C4-2B (cell line): ENCODE data around the gene CD47.

Experiments
- H3K27ac ChIP-seq: fragments of 450-650 bp; 2 replicates; pipeline ENCODE4 v1.5.1; 2017
- CTCF ChIP-seq: fragments of 450-650 bp; conservative IDR thresholded peaks from 2 replicates; pipeline ENCODE4 v1.5.1; 2017; ENCODE audit warnings: mild to moderate bottlenecking
- ZFX ChIP-seq: fragments of 450-650 bp; IDR thresholded peaks from 2 replicates; pipeline ENCODE4 v1.6.1; 2017

Gene CD47

GRCh38 chr3:108065096-108065495 lies 25.7 kb downstream of the CD47 start:
- TF ChIP-seq ZFX = no peak
- no peak for TF ChIP-seq CTCF
- no peak overlapping the region for H3K27ac ChIP-seq

- H3K27ac ChIP-seq = no peak overlapping the region
- TF ChIP-seq ZFX = no peak
These were observed 26.4 kb downstream of the CD47 start for GRCh38 chr3:108064293-108064887.

- no peak overlapping the region for H3K27ac ChIP-seq
- TF ChIP-seq CTCF (no peak), ZFX (no peak)
These were observed 28.8 kb downstream of the CD47 start for GRCh38 chr3:108062051-108062450.

GRCh38 chr3:108060331-108060730 lies 30.5 kb downstream of the CD47 start:
- no peak for TF ChIP-seq CTCF
- TF ChIP-seq ZFX = no peak
- H3K27ac ChIP-seq = no peak overlapping the region

- H3K27ac ChIP-seq = no peak overlapping the region
- TF ChIP-seq CTCF (no peak), ZFX (no peak)
These were observed 34.9 kb downstream of the CD47 start for GRCh38 chr3:108055931-108056330.

- H3K27ac ChIP-seq = no peak overlapping the region
These were observed 35.9 kb downstream of the CD47 start for GRCh38 chr3:108054935-108055334.

GRCh38 chr3:108053483-108053882 lies 37.3 kb downstream of the CD47 start:
- peak overlapping the region; percentile 39; the same call in 1 of the 2 replicates for H3K27ac ChIP-seq
- no peak for TF ChIP-seq ZFX

More at GRCh38 chr3:108054935-108055334, 35.9 kb downstream of the CD47 start:
- TF ChIP-seq ZFX (no peak), CTCF (no peak)

- peak overlapping the region; percentile 39 for H3K27ac ChIP-seq
- no peak for TF ChIP-seq CTCF
- TF ChIP-seq ZFX = no peak
These were observed 37.8 kb downstream of the CD47 start for GRCh38 chr3:108053067-108053466.
